GM12801 (cell line): ENCODE measurements around the gene HSPH1.

Source experiments
- CTCF ChIP-seq: IDR thresholded peaks from one replicate; pipeline ENCODE4 v1.5.1; 2011; ENCODE audit warnings: control low read depth; ENCODE audit not compliant: insufficient read length; ENCODE audit errors: extremely low read depth

The HSPH1 gene

GRCh38 chr13:31162151-31163008 is 676 bp upstream of the HSPH1 start:
- TF ChIP-seq CTCF, result no peak

- no peak for TF ChIP-seq CTCF
Observed at GRCh38 chr13:31160857-31161556, 697 bp downstream of the HSPH1 start.

- no peak for TF ChIP-seq CTCF
Observed at GRCh38 chr13:31159306-31159705, 2.4 kb downstream of the HSPH1 start.

- TF ChIP-seq CTCF, result no peak
Observed at GRCh38 chr13:31154939-31155338, 6.8 kb downstream of the HSPH1 start.

- TF ChIP-seq CTCF, result no peak
Observed at GRCh38 chr13:31151837-31152236, 9.9 kb downstream of the HSPH1 start.

GRCh38 chr13:31150315-31150985 is 11.3 kb downstream of the HSPH1 start:
- no peak for TF ChIP-seq CTCF

- TF ChIP-seq CTCF, result no peak
Observed at GRCh38 chr13:31149604-31150003, 12.1 kb downstream of the HSPH1 start.
